Thoracic aorta (tissue), 2 donors: ENCODE results near the gene KRT39. TPM values are rescaled to one million over a fixed set of nuclear protein-coding genes. Genes with fewer than 3 reads are reported as not detected.
"Not testable (repeated sequence)": the region's sequence is repeated elsewhere in the genome, so short reads cannot be mapped to it uniquely, and the experiment has no call there.

Experiments used
- ATAC-seq: fragments of 150-250 bp; one replicate; pipeline ENCODE4 v1.8.0; 2017; ENCODE audit warnings: low read depth; ENCODE audit not compliant: insufficient number of reproducible peaks, low FRiP score
- DNase-seq: peaks from one replicate; pipeline ENCODE4 v3.0.0-alpha.2; 2020; ENCODE audit warnings: low spot score
- H3K27ac ChIP-seq, 2 donors: fragments of 200-600 bp; sonication (generic); 1 replicate in 1 of 2; 2 replicates in 1 of 2; pipeline ENCODE4 v1.5.1; 2016; ENCODE audit warnings: mild to moderate bottlenecking in 2 of 2, moderate library complexity in 2 of 2
- H3K27me3 ChIP-seq: fragments of 200-600 bp; sonication (generic); replicated peaks from 2 replicates; pipeline ENCODE4 v1.6.0; 2016; ENCODE audit warnings: mild to moderate bottlenecking; ENCODE audit not compliant: insufficient read depth
- H3K36me3 ChIP-seq: fragments of 200-600 bp; sonication (generic); one replicate; pipeline ENCODE4 v1.5.1; 2016
- H3K4me1 ChIP-seq, 2 donors: fragments of 200-600 bp; sonication (generic); 1 replicate in 1 of 2; 2 replicates in 1 of 2; pipeline versions ENCODE4 v1.5.1 to v1.6.0; 2016; ENCODE audit warnings: low read depth in 2 of 2, mild to moderate bottlenecking in 1 of 2; ENCODE audit not compliant: control insufficient read depth in 1 of 2
- H3K4me3 ChIP-seq: fragments of 200-600 bp; sonication (generic); 2 replicates; pipeline ENCODE4 v1.5.1; 2016; ENCODE audit warnings: mild to moderate bottlenecking
- H3K9me3 ChIP-seq: fragments of 200-600 bp; sonication (generic); 2 replicates; pipeline ENCODE4 v1.5.1; 2016
- total RNA-seq, 2 donors: library from RNA; depleted of rRNA; stranded (reverse); fragments of >200 nt; gene quantifications; one replicate each; pipeline versions ENCODE4 v1.1.0 to v1.2.3, GENCODE V29; 2016
- TF ChIP-seq, protein P1 (sequence below): fragments of 200-600 bp; sonication (generic); IDR thresholded peaks from one replicate; pipeline ENCODE4 v1.5.1; 2019; ENCODE audit warnings: antibody characterized with exemption

The KRT39 gene
- total RNA-seq, 2 donors from 2014 or later = not detected

DNA sequence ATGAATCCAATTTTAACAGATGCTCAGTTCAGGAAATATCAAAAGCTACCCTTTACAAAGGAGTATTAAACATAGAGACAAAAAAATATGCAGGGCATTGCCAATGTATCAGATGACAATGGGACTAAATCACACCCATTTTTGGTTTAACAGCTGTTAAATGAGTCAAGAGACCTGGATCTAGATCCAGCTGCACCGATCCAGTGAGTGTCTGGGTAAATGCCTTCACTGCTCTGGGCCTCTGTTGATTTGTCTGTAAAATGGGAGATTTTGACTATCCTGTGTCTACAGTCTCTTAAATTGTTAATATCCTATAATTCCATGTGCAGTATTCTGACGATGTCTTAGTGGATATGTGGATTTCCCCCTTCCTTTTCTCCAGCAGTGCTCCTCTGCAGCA is 45.7 kb downstream of the KRT39 start:
- Histone ChIP-seq H3K9me3 (no peaks in the 10 kb centered on the region), H3K4me1 (peaks cover 0 to 6% of the 10 kb centered on the region in 2 donors), H3K4me3 (no peak overlapping the region), H3K27ac (no peak overlapping the region), H3K36me3 (no peaks in the 10 kb centered on the region), H3K27me3 (peaks cover 3% of the 10 kb centered on the region)
- ATAC-seq (no peak), DNase-seq (no peak)
- TF ChIP-seq, protein P1, sequence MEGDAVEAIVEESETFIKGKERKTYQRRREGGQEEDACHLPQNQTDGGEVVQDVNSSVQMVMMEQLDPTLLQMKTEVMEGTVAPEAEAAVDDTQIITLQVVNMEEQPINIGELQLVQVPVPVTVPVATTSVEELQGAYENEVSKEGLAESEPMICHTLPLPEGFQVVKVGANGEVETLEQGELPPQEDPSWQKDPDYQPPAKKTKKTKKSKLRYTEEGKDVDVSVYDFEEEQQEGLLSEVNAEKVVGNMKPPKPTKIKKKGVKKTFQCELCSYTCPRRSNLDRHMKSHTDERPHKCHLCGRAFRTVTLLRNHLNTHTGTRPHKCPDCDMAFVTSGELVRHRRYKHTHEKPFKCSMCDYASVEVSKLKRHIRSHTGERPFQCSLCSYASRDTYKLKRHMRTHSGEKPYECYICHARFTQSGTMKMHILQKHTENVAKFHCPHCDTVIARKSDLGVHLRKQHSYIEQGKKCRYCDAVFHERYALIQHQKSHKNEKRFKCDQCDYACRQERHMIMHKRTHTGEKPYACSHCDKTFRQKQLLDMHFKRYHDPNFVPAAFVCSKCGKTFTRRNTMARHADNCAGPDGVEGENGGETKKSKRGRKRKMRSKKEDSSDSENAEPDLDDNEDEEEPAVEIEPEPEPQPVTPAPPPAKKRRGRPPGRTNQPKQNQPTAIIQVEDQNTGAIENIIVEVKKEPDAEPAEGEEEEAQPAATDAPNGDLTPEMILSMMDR = no peak

DNA sequence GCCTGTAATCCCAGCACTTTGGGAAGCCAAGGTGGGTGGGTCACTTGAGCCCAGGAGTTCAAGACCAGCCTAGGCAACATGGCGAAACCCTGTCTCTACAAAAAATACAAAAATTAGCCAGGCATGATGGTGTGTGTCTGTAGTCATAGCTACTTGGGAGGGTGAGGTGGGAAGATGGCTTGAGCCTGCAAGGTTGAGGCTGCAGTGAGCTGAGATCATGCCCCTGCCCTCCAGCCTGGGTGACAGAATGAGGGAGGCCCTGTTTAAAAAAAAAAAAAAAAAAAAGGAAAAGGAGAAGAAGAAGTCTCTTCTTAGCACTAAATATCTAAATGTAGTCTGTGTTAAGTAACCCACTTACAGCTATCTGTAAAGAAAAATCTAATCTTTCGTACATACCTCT is 49.6 kb downstream of the KRT39 start:
- H3K27ac ChIP-seq, DNase-seq, ATAC-seq: not testable (repeated sequence)

DNA sequence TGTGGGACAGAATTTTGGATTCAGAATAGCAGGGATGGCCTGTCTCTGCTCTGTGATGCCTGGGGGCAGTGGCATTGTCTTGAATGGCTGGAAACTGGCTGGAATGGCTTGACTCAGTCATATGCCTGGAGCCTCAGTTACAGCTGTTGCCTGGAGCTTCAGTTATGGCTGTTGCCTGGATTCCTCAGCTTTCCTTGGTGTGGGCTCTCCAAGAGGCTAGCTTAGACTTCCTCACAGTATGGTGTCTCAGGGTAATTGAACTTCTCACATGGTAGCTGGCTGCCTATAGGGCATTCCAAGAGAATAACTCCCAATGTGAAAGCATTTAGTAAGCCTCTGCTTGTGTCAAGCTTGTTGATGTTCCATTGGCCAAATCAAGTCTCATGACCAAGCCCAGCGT is 50.4 kb downstream of the KRT39 start:
- TF ChIP-seq, protein P1 = no peak
- H3K9me3 ChIP-seq = no peaks in the 10 kb centered on the region
- peaks cover 0 to 6% of the 10 kb centered on the region in 2 donors for H3K4me1 ChIP-seq
- ATAC-seq (no peak), DNase-seq (no peak)
- H3K27ac ChIP-seq = no peak overlapping the region
- H3K27me3 ChIP-seq = no peaks in the 10 kb centered on the region
- no peak overlapping the region for H3K4me3 ChIP-seq
- no peaks in the 10 kb centered on the region for H3K36me3 ChIP-seq

More for the DNA sequence above, 49.6 kb downstream of the KRT39 start:
- H3K27me3 ChIP-seq, H3K9me3 ChIP-seq, H3K36me3 ChIP-seq, H3K4me1 ChIP-seq, H3K4me3 ChIP-seq: not testable (repeated sequence)

DNA sequence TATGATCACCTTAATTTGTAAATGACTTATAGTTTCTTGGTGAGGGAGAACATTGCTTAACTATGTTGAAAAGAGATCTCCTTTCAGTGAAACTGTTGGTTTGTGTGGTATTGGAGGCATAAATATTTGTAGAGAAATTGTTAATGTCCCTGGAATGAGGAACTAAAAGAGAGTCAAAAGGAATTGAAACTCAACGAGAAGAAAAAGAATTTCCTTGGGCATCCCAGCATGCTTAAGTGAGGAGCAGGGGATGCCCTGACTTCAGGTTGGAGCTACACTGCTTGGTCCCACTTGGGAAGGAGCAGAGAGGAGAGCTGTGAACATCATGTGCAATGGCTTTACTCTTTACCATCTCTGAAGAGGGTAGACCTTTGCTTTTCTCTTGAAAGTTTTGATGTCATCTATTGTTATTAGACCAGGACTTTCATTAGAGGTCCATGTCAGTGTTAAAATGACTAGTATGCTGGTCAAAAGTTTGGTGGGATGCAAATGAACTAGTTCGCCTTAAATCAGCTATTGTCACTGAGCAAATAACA is 51.0 kb downstream of the KRT39 start:
- H3K4me3 ChIP-seq = no peak overlapping the region
- peaks cover under 1 to 9% of the 10 kb centered on the region in 2 donors for H3K4me1 ChIP-seq
- no peaks in the 10 kb centered on the region for H3K36me3 ChIP-seq
- H3K27ac ChIP-seq = no peak overlapping the region
- H3K9me3 ChIP-seq = no peaks in the 10 kb centered on the region
- TF ChIP-seq, protein P1 = no peak
- ATAC-seq (peak; percentile 43), DNase-seq (no peak)
- no peaks in the 10 kb centered on the region for H3K27me3 ChIP-seq

DNA sequence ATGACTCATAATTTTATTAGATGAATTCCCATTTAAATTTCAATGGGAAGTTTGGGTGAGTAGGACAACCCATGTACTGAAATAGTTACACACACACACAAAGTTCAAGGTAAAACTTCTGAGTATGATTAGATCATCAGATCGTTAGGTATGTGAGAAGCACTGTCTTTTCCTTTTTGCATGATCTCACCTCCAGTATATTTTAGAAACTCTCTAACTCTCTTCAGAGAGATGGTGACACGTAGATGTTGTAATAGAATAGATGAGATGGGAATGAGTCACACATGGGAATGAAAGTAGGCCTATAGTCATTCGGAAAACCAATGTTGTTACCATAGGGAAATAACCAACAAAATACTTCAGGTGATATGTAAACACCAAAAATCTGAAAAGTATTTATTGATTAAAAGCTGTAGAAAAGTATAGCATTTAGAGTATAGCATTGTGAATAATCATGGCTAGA is 51.5 kb downstream of the KRT39 start:
- Histone ChIP-seq H3K27ac (no peak overlapping the region), H3K27me3 (no peaks in the 10 kb centered on the region), H3K4me1 (peaks cover 6 to 15% of the 10 kb centered on the region in 2 donors), H3K36me3 (no peaks in the 10 kb centered on the region), H3K9me3 (no peaks in the 10 kb centered on the region), H3K4me3 (no peak overlapping the region)
- DNase-seq (no peak), ATAC-seq (no peak)
- TF ChIP-seq, protein P1 = no peak
